Dermis microvascular lymphatic vessel endothelial cell (primary cell): ENCODE measurements around the gene PLAAT5. TPM values are rescaled to one million over a fixed set of nuclear protein-coding genes. Genes with fewer than 3 reads are reported as not detected.
"Not testable (repeated sequence)": the region's sequence is repeated elsewhere in the genome, so short reads cannot be mapped to it uniquely, and the experiment has no call there.

ENCODE experiments used
- DNase-seq, 2 donors: peaks; one replicate each; pipeline versions ENCODE4 v3.0.0 to v3.0.0-alpha.2; 2010; ENCODE audit warnings: low read depth in 2 of 2
- total RNA-seq: library from RNA; depleted of rRNA; stranded (reverse); fragments of >200 nt; gene quantifications from 2 replicates; pipeline ENCODE4 v1.2.1, GENCODE V29; 2014

The PLAAT5 gene
- total RNA-seq, 1 donor from 2014 or later, result not detected

GRCh38 chr11:63488789-63489188 lies 2.2 kb downstream of the PLAAT5 start:
- no peak for DNase-seq

DNA sequence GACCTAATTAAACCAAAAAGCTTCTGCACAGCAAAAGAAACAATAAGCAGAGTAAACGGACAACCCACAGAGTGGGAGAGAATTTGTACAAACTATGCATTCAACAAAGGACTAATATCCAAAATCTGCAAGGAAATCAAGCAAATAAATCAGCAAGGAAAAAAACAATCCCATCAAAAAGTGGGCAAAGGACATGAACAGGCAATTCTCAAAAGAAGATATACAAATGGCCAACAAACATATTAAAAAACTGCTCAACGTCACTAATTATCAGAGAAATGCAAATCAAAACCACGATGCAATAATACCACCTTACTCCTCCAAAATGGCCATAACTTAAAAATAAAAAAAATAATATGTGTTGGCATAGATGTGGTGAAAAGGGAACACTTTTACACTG lies 5.2 kb downstream of the PLAAT5 start:
- DNase-seq, result no peak

GRCh38 chr11:63480039-63480438 lies 10.9 kb downstream of the PLAAT5 start:
- no peak for DNase-seq

- peak; percentile 50 to 73 for DNase-seq
Measured at GRCh38 chr11:63478896-63479295, 12.1 kb downstream of the PLAAT5 start.

- no peak for DNase-seq
Measured at GRCh38 chr11:63476618-63477017, 14.3 kb downstream of the PLAAT5 start.

- DNase-seq, result no peak
Measured at GRCh38 chr11:63472372-63472771, 18.6 kb downstream of the PLAAT5 start.

GRCh38 chr11:63470311-63470710 lies 20.7 kb downstream of the PLAAT5 start:
- DNase-seq, result no peak

DNA sequence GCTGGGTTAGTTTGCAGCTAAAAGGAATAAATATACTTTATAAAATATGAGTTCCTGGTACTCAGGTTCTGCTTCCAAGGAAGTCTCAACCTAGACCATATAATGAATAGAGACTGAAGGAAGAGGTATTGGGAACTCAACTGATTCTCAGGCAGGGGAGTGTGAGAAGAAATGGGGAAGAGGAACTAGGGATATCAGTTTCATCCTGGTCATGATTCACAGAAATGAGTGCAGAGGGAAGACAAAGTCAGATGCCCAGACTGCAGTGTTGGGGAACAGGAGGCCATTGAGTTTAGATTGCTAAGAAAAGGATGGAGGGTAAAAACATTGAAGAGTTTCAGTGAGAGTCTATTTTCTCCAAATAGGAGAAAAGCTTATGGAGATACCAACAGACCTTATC lies 28.8 kb downstream of the PLAAT5 start:
- no peak for DNase-seq

DNA sequence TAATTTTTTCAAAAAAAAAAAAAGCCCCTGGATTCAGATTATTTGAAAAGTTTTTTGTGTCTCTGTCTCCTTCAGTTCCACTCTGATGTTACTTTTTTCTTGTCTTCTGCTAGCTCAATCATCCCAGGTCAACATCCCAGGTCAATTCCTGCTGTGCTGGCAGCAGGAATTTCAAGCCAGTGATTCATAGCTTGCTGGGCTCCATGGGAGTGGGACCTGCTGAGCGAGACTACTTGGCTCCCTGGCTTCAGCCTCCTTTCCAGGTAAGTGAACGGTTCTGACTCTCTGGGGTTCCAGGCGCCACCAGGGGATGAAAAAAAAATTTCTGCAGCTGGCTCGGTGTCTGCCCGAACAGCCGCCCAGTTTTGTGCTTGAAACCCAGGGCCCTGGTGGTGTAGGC lies 31.4 kb downstream of the PLAAT5 start:
- DNase-seq, result no peak

- no peak for DNase-seq
Measured at GRCh38 chr11:63448646-63449045, 42.3 kb downstream of the PLAAT5 start.

- no peak for DNase-seq
Measured at GRCh38 chr11:63445720-63446119, 45.2 kb downstream of the PLAAT5 start.

DNA sequence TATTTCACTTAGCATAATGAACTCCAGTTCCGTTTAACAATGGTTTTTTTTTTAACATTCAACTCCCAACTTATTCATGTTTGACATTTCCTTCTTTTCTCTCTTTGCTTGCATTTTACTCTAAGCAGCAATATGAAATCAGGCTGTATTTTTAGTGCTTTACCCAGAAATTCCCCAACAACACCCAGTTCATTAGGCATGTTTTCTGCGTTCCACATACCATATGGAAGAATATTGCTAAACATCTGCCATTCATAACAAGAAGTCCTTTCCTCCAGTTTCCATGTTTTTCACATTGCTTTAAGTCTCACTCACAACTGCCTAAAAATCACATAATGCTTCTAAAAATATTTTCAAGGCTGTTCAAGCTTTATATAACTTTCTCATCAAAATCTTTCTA lies 45.8 kb downstream of the PLAAT5 start:
- no peak for DNase-seq

DNA sequence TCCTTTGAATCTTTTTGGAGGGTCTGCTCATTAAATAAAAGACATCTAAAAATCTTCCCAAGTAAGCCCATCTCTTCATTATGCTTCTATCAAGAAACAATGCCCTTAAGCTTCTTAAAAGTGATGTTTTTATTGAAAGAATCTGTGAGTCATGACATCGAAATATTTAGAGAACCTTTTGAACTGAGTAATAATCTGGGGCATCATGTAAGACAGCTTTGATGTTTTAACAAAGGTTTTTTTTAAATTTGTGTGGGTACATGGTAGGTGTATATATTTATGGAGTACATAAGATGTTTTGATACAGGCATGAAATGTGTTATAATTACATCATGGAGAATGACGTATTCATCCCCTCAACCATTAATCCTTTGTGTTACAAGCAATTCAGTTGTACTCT lies 46.8 kb downstream of the PLAAT5 start:
- no peak for DNase-seq

GRCh38 chr11:63443714-63444113 lies 47.3 kb downstream of the PLAAT5 start:
- no peak for DNase-seq

DNA sequence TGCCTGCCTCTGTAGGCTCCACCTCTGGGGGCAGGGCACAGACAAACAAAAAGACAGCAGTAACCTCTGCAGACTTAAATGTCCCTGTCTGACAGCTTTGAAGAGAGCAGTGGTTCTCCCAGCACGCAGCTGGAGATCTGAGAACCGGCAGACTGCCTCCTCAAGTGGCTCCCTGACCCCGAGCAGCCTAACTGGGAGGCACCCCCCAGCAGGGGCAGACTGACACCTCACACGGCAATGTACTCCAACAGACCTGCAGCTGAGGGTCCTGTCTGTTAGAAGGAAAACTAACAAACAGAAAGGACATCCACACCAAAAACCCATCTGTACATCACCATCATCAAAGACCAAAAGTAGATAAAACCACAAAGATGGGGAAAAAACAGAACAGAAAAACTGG lies 55.1 kb downstream of the PLAAT5 start:
- not testable (repeated sequence) for DNase-seq

- not testable (repeated sequence) for DNase-seq
Measured at GRCh38 chr11:63435351-63435750, 55.6 kb downstream of the PLAAT5 start.

- DNase-seq, result not testable (repeated sequence)
Measured at GRCh38 chr11:63430731-63431130, 60.2 kb downstream of the PLAAT5 start.

GRCh38 chr11:63427971-63428508 lies 62.9 kb downstream of the PLAAT5 start:
- no peak for DNase-seq

- no peak for DNase-seq
Measured at GRCh38 chr11:63417174-63417852, 73.7 kb downstream of the PLAAT5 start.
